CD4-positive, alpha-beta T cell (primary cell): ENCODE data around the gene KATNAL1. TPM values are rescaled to one million over a fixed set of nuclear protein-coding genes. Genes with fewer than 3 reads are reported as not detected.

Experiments used
- ATAC-seq: fragments of 200-7000 bp; cut with Tn5 transposase; one replicate; pipeline ENCODE4 v1.10.0; 2022; ENCODE audit warnings: mild to moderate bottlenecking; ENCODE audit not compliant: poor library complexity
- CTCF ChIA-PET: fragments of 350-600 bp; sonication (Branson Sonifier 250); formaldehyde crosslinking; loops from one replicate; lab custom pipeline; 2021; ENCODE audit warnings: antibody characterized with exemption, inconsistent platforms; lab: Charles Lee
- POLR2A ChIA-PET: fragments of 350-600 bp; sonication (Branson Sonifier 250); formaldehyde crosslinking; loops from one replicate; lab custom pipeline; 2021; ENCODE audit warnings: antibody characterized with exemption, inconsistent platforms; lab: Charles Lee
- DNase-seq, 14 experiments: peaks; one replicate each; pipeline ENCODE4 v3.0.0-alpha.2; 2013 to 2020; ENCODE audit warnings: mixed read lengths in 2 of 14
- H3K27ac ChIP-seq, 2 donors: one replicate each; pipeline versions ENCODE4 v1.5.1 to v1.7.0; 2013; ENCODE audit warnings: low read length in 2 of 2, low read depth in 1 of 2, mild to moderate bottlenecking in 1 of 2
- H3K27me3 ChIP-seq, 2 experiments: 1 replicate in 1 of 2; 2 replicates in 1 of 2; pipeline versions ENCODE4 v1.6.1 to v1.7.0; 2013; ENCODE audit warnings: low read length in 2 of 2, control low read depth in 1 of 2, mild to moderate bottlenecking in 1 of 2, moderate library complexity in 1 of 2; ENCODE audit not compliant: insufficient read depth in 2 of 2, control insufficient read depth in 1 of 2
- H3K36me3 ChIP-seq: one replicate; pipeline ENCODE4 v1.6.1; 2013; ENCODE audit warnings: low read length, control low read depth; ENCODE audit not compliant: insufficient read depth
- H3K4me1 ChIP-seq: one replicate; pipeline ENCODE4 v1.6.1; 2013; ENCODE audit warnings: low read length, control low read depth; ENCODE audit not compliant: insufficient read depth
- H3K4me3 ChIP-seq: one replicate; pipeline ENCODE4 v1.5.1; 2013; ENCODE audit warnings: mild to moderate bottlenecking, low read length, moderate library complexity
- H3K9me3 ChIP-seq, 2 experiments: 1 replicate in 1 of 2; 2 replicates in 1 of 2; pipeline versions ENCODE4 v1.6.1 to v1.7.0; 2013; ENCODE audit warnings: low read length in 2 of 2, mild to moderate bottlenecking in 2 of 2, control low read depth in 1 of 2, moderate library complexity in 1 of 2; ENCODE audit not compliant: control insufficient read depth in 1 of 2, insufficient read depth in 1 of 2
- H3K27ac Mint-ChIP-seq: one replicate; pipeline ENCODE4 v1.8.0; 2020; ENCODE audit warnings: mixed read lengths
- H3K27me3 Mint-ChIP-seq: one replicate; pipeline ENCODE4 v1.8.0; 2021; ENCODE audit warnings: mixed read lengths
- H3K36me3 Mint-ChIP-seq: one replicate; pipeline ENCODE4 v1.8.0; 2021; ENCODE audit warnings: low read depth, mixed read lengths
- H3K4me1 Mint-ChIP-seq: one replicate; pipeline ENCODE4 v1.8.0; 2021; ENCODE audit warnings: low read depth, mixed read lengths
- H3K4me3 Mint-ChIP-seq: one replicate; pipeline ENCODE4 v1.8.0; 2020; ENCODE audit warnings: mild to moderate bottlenecking, mixed read lengths
- H3K9me3 Mint-ChIP-seq: one replicate; pipeline ENCODE4 v1.8.0; 2020; ENCODE audit warnings: mixed read lengths
- intact Hi-C, 2 experiments: fragments of 100-400 bp; cut with DNase I in 1 of 2; cut with micrococcal nuclease in 1 of 2; formaldehyde crosslinking; loops; one replicate each; pipeline versions ENCODE4 v1.15.1 to v1.9.0; 2023 to 2025; cut with DNase I, micrococcal nuclease
- total RNA-seq, 174 experiments: library from RNA in 2 of 174; stranded (reverse) in 2 of 174; gene quantifications; one replicate each; pipeline ENCODE4 v1.2.3 and lab custom pipeline; 2021 to 2026
- TF ChIP-seq, protein P1 (sequence below): fragments of 200-600 bp; IDR thresholded peaks from one replicate; pipeline ENCODE4 v1.8.0; 2022; ENCODE audit warnings: antibody characterized with exemption, mild to moderate bottlenecking

KATNAL1 gene
- total RNA-seq, 2 experiments from 2014 or later = 3.3 to 3.4 TPM

DNA sequence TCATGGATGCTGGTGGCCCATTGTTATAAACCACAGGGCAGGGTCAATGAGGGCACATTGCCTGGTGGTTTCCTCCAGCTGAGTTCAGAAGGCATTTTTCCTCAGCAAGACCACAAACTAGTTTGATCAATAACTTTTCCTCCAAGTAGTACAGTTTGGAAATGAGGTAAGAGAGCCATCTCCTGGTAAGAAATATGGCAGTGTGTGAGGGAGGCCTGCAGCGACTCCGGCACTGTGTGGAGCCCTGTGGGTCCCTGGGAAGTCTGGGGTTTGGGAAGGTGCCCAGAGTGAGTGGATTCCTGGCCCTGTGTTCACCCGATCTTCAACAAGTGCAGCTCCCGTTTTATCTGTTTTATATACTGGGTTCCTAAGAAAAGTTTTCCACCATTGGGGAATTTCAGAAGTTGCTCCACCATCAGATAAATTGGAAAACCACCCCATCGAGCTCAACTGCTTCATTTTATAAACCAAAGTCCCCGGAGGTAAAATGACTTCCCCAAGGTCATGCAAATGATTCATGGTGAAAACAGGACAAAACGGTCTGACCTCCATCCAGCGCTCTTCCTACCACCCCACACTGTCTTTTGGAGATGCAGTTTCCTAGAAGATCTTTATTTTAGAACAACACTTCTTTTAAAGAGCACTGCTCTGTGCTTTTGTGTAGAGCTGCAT is 148.4 kb downstream of the KATNAL1 start:
- Mint-ChIP-seq H3K36me3 (no peaks in the 10 kb centered on the region), H3K9me3 (no peaks in the 10 kb centered on the region), H3K4me1 (peaks cover 49% of the 10 kb centered on the region), H3K27ac (no peak overlapping the region), H3K27me3 (no peaks in the 10 kb centered on the region), H3K4me3 (no peak overlapping the region)
- TF ChIP-seq, protein P1, sequence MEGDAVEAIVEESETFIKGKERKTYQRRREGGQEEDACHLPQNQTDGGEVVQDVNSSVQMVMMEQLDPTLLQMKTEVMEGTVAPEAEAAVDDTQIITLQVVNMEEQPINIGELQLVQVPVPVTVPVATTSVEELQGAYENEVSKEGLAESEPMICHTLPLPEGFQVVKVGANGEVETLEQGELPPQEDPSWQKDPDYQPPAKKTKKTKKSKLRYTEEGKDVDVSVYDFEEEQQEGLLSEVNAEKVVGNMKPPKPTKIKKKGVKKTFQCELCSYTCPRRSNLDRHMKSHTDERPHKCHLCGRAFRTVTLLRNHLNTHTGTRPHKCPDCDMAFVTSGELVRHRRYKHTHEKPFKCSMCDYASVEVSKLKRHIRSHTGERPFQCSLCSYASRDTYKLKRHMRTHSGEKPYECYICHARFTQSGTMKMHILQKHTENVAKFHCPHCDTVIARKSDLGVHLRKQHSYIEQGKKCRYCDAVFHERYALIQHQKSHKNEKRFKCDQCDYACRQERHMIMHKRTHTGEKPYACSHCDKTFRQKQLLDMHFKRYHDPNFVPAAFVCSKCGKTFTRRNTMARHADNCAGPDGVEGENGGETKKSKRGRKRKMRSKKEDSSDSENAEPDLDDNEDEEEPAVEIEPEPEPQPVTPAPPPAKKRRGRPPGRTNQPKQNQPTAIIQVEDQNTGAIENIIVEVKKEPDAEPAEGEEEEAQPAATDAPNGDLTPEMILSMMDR = peak; percentile 74
- CTCF ChIA-PET = interaction anchor here (0.6 to 2.0 kb wide), 5 partner anchors 13 to 279 kb away, joined by 3 to 12 read pairs (median 3); no protein-coding TSS in a partner anchor
- POLR2A ChIA-PET = interaction anchor here (1.2 to 3.6 kb wide), 4 partner anchors 10 to 216 kb away, joined by 3 to 34 read pairs (median 8); no protein-coding TSS in a partner anchor
- intact Hi-C loops = loop anchor here (1.0 kb wide), 2 partner anchors 27 to 388 kb away; no protein-coding TSS in a partner anchor
- H3K9me3 ChIP-seq = no peaks in the 10 kb centered on the region
- ATAC-seq (peak; percentile 83), DNase-seq (peak in 4 of 14 experiments; percentile 14 to 75 (median 71))
- H3K4me1 ChIP-seq = peaks cover 47% of the 10 kb centered on the region
- H3K36me3 ChIP-seq = no peaks in the 10 kb centered on the region
- H3K27ac ChIP-seq = no peak overlapping the region
- H3K4me3 ChIP-seq = no peak overlapping the region
- no peaks in the 10 kb centered on the region for H3K27me3 ChIP-seq

DNA sequence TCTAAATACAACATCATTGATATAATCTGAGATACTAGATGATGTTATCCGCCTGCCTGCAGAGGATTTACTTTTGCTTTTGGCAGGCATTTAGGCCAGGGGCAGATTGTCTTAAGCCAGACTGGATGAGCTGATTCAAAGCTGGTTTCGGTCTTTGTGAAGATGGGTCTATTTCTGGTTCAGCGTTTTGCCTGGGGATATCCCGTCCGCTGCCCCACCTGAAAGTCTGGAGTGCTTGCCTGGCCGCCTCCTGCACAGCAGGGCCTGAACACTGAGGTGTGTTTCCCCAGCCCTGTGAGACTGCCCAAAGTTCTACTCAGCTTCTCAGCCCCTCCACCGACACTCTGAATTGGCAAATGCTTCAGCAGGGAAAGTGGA is 149.7 kb downstream of the KATNAL1 start:
- CTCF ChIA-PET = interaction anchor here (2.0 kb wide), 1 partner anchor 25 kb away, joined by 12 read pairs; no protein-coding TSS in a partner anchor
- Mint-ChIP-seq H3K27ac (no peak overlapping the region), H3K4me3 (no peak overlapping the region), H3K27me3 (no peaks in the 10 kb centered on the region), H3K9me3 (no peaks in the 10 kb centered on the region), H3K36me3 (no peaks in the 10 kb centered on the region), H3K4me1 (peaks cover 54% of the 10 kb centered on the region)
- H3K27ac ChIP-seq = no peak overlapping the region
- ATAC-seq = no peak
- POLR2A ChIA-PET = interaction anchor here (1.2 to 3.6 kb wide), 4 partner anchors 9 to 222 kb away, joined by 3 to 34 read pairs (median 8); no protein-coding TSS in a partner anchor
- no peaks in the 10 kb centered on the region for H3K9me3 ChIP-seq
- intact Hi-C loops = no loop called here
- TF ChIP-seq, protein P1 = no peak
- H3K4me1 ChIP-seq = peaks cover 54% of the 10 kb centered on the region
- no peak overlapping the region for H3K4me3 ChIP-seq
- H3K27me3 ChIP-seq = no peaks in the 10 kb centered on the region
- no peak for DNase-seq
- H3K36me3 ChIP-seq = no peaks in the 10 kb centered on the region

DNA sequence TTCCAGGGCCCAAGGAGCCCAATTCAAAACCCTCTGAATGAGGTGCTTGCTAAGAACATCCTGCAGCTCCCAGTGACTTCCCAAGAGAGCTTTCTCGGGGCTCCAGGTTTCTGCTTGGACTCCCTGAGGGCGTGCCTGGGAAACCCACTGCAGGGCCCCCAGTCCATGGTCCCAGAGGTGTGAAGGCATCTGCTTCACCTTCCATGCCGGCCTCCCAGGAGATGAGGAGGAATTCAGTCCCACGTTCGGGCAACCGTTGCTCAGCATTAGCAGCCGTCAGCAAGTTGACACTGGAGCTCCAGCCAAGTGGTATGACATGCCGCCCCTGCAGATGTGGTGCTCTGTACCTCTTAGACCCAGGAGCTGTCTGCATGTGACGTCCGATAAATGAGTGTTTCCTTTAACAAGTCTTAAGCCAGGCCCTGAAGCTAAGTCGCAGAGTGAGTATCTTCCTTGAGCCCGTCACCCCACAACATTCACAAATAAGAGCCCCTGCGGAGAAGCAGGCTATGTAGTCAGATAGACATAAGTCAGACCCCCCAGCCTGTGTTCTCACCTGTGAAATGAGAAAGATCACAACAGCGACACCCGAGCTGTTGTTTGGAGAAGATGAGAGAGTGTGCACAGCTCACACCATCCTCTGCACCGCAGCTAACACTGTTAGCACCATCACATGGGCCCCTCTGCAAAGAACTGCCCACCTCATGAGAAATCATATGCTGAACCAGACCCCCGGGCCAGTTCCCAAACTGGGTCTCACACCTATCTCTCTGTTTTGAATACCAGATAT is 150.3 kb downstream of the KATNAL1 start:
- CTCF ChIA-PET = interaction anchor here (1.1 to 1.3 kb wide), 2 partner anchors 24 to 42 kb away, joined by 3 to 5 read pairs; no protein-coding TSS in a partner anchor
- TF ChIP-seq, protein P1 = no peak
- ATAC-seq (no peak), DNase-seq (no peak)
- H3K27me3 ChIP-seq = no peaks in the 10 kb centered on the region
- Mint-ChIP-seq H3K27ac (no peak overlapping the region), H3K27me3 (no peaks in the 10 kb centered on the region), H3K4me3 (no peak overlapping the region), H3K4me1 (peaks cover 60% of the 10 kb centered on the region), H3K9me3 (no peaks in the 10 kb centered on the region), H3K36me3 (no peaks in the 10 kb centered on the region)
- no peaks in the 10 kb centered on the region for H3K9me3 ChIP-seq
- POLR2A ChIA-PET = interaction anchor here (1.0 to 3.6 kb wide), 4 partner anchors 8 to 221 kb away, joined by 3 to 34 read pairs (median 6); no protein-coding TSS in a partner anchor
- no peak overlapping the region for H3K27ac ChIP-seq
- intact Hi-C loops = no loop called here
- H3K4me3 ChIP-seq = no peak overlapping the region
- no peaks in the 10 kb centered on the region for H3K36me3 ChIP-seq
- H3K4me1 ChIP-seq = peaks cover 60% of the 10 kb centered on the region
